ENCODE data around the gene EPS8L2. TPM values are rescaled to one million over a fixed set of nuclear protein-coding genes. Genes with fewer than 3 reads are reported as not detected.

EPS8L2 gene
- total RNA-seq, 1 donor from 2014 or later: 76.7 TPM

GRCh38 chr11:719214-720016 is 13.4 kb downstream of the EPS8L2 start:
- no peak overlapping the region for H3K27ac ChIP-seq
- H3K27me3 ChIP-seq: no peaks in the 10 kb centered on the region
- TF ChIP-seq CTCF (IDR thresholded peaks at IDR 0.05): no peak
- DNase-seq (ENCODE audit: low spot score in 2 of 2): no peak
- no peak overlapping the region for H3K4me3 ChIP-seq
- H3K4me1 ChIP-seq: no peaks in the 10 kb centered on the region
- no peaks in the 10 kb centered on the region for H3K9me3 ChIP-seq
- intact Hi-C loops (cut with DNase I): no loop called here
- peaks cover 3 to 4% of the 10 kb centered on the region in 2 donors for H3K36me3 ChIP-seq

GRCh38 chr11:720017-720641 is 14.1 kb downstream of the EPS8L2 start:
- Histone ChIP-seq H3K36me3 (peaks cover 3 to 10% of the 10 kb centered on the region in 2 donors), H3K4me3 (no peak overlapping the region), H3K4me1 (no peaks in the 10 kb centered on the region), H3K27me3 (no peaks in the 10 kb centered on the region), H3K9me3 (no peaks in the 10 kb centered on the region), H3K27ac (no peak overlapping the region)
- TF ChIP-seq CTCF (IDR thresholded peaks at IDR 0.05): no peak
- no peak for DNase-seq (ENCODE audit: low spot score in 2 of 2)
- intact Hi-C loops (cut with DNase I): no loop called here

- H3K36me3 ChIP-seq: peaks cover 3 to 10% of the 10 kb centered on the region in 2 donors
- H3K4me3 ChIP-seq: peak overlapping the region in 1 of 2 donors; percentile 24
- H3K27me3 ChIP-seq: no peaks in the 10 kb centered on the region
- no peak for TF ChIP-seq CTCF (IDR thresholded peaks at IDR 0.05)
- no peaks in the 10 kb centered on the region for H3K9me3 ChIP-seq
- no peak for DNase-seq (ENCODE audit: low spot score in 2 of 2)
- H3K27ac ChIP-seq: no peak overlapping the region
- intact Hi-C loops (cut with DNase I): no loop called here
- peaks cover 0 to 2% of the 10 kb centered on the region in 2 donors for H3K4me1 ChIP-seq
Observed at GRCh38 chr11:720642-721246, 14.7 kb downstream of the EPS8L2 start.

GRCh38 chr11:721247-721740 is 15.3 kb downstream of the EPS8L2 start:
- H3K4me3 ChIP-seq: no peak overlapping the region
- DNase-seq (ENCODE audit: low spot score in 2 of 2): no peak

More at GRCh38 chr11:721247-721740, 15.3 kb downstream of the EPS8L2 start:
- TF ChIP-seq CTCF (IDR thresholded peaks at IDR 0.05): no peak
- H3K4me1 ChIP-seq: peaks cover 0 to 7% of the 10 kb centered on the region in 2 donors
- H3K9me3 ChIP-seq: no peaks in the 10 kb centered on the region
- no peak overlapping the region for H3K27ac ChIP-seq
- intact Hi-C loops (cut with DNase I): no loop called here
- H3K36me3 ChIP-seq: peaks cover 3 to 10% of the 10 kb centered on the region in 2 donors
- no peaks in the 10 kb centered on the region for H3K27me3 ChIP-seq

All from ascending aorta (tissue), 2 donors.